B cell (primary cell): ENCODE data around the gene HOXB7. TPM values are rescaled to one million over a fixed set of nuclear protein-coding genes. Genes with fewer than 3 reads are reported as not detected.

ENCODE experiments used
- ATAC-seq: fragments of 200-7000 bp; cut with Tn5 transposase; one replicate; pipeline ENCODE4 v1.10.0; 2021; ENCODE audit warnings: low read depth, mild to moderate bottlenecking, moderate number of reproducible peaks, moderate library complexity
- CTCF ChIA-PET: fragments of 350-600 bp; sonication (Branson Sonifier 250); formaldehyde crosslinking; loops from one replicate; lab custom pipeline; 2021; ENCODE audit warnings: antibody characterized with exemption, inconsistent platforms; lab: Charles Lee
- POLR2A ChIA-PET: fragments of 350-600 bp; sonication (Branson Sonifier 250); formaldehyde crosslinking; loops from one replicate; lab custom pipeline; 2021; ENCODE audit warnings: antibody characterized with exemption; lab: Charles Lee
- DNase-seq: peaks from one replicate; pipeline ENCODE4 v3.0.0; 2013
- H2AFZ ChIP-seq: 2 replicates; pipeline ENCODE4 v1.6.1; 2012; ENCODE audit warnings: mild to moderate bottlenecking, low read depth, low read length; ENCODE audit not compliant: insufficient read depth, poor library complexity, severe bottlenecking
- H3K27ac ChIP-seq, 2 donors: 1 replicate in 1 of 2; 2 replicates in 1 of 2; pipeline ENCODE4 v1.5.1; 2012 to 2013; ENCODE audit warnings: low read length in 2 of 2, mild to moderate bottlenecking in 2 of 2, moderate library complexity in 1 of 2
- H3K27me3 ChIP-seq, 4 experiments: fragments of 200-600 bp in 1 of 4; sonication (generic) in 1 of 4; replicated peaks in 1 of 4; 1 replicate in 2 of 4; 2 replicates in 2 of 4; pipeline versions ENCODE4 v1.6.1 to v1.7.0; 2013 to 2016; ENCODE audit warnings: low read length in 3 of 4, mild to moderate bottlenecking in 2 of 4, mixed read lengths in 1 of 4, moderate library complexity in 1 of 4; ENCODE audit not compliant: insufficient read depth in 4 of 4, control insufficient read depth in 3 of 4; ENCODE audit errors: control extremely low read depth in 1 of 4
- H3K36me3 ChIP-seq, 2 experiments: replicated peaks in 1 of 2; 1 replicate in 1 of 2; 2 replicates in 1 of 2; pipeline versions ENCODE4 v1.6.1 to v1.7.1; 2013; ENCODE audit warnings: low read length in 1 of 2; ENCODE audit not compliant: insufficient read depth in 2 of 2, control insufficient read depth in 1 of 2; ENCODE audit errors: control extremely low read depth in 1 of 2, extremely low read depth in 1 of 2
- H3K4me1 ChIP-seq, 2 donors: fragments of 200-600 bp in 1 of 2; sonication (generic) in 1 of 2; 1 replicate in 1 of 2; 2 replicates in 1 of 2; pipeline versions ENCODE4 v1.5.1 to v1.6.1; 2013 to 2017; ENCODE audit warnings: low read length in 2 of 2; ENCODE audit not compliant: control insufficient read depth in 2 of 2, insufficient read depth in 2 of 2
- H3K4me2 ChIP-seq: replicated peaks from 2 replicates; pipeline ENCODE3; 2012; ENCODE audit warnings: mild to moderate bottlenecking, low read depth, low read length; ENCODE audit not compliant: poor library complexity, severe bottlenecking
- H3K4me3 ChIP-seq, 5 experiments: fragments of 200-600 bp in 1 of 5; sonication (generic) in 1 of 5; 1 replicate in 3 of 5; 2 replicates in 2 of 5; pipeline versions ENCODE4 v1.5.1 to v1.7.0; 2011 to 2016; ENCODE audit warnings: low read length in 4 of 5, mild to moderate bottlenecking in 4 of 5, low read depth in 2 of 5, control low read depth in 1 of 5, moderate library complexity in 1 of 5; ENCODE audit not compliant: insufficient read depth in 1 of 5; ENCODE audit errors: control extremely low read depth in 1 of 5, extremely low read depth in 1 of 5
- H3K79me2 ChIP-seq: fragments of 200-600 bp; sonication (generic); one replicate; pipeline ENCODE4 v1.6.0; 2016; ENCODE audit warnings: low read length; ENCODE audit not compliant: control insufficient read depth, insufficient read depth
- H3K9ac ChIP-seq: fragments of 200-600 bp; sonication (generic); 2 replicates; pipeline ENCODE4 v1.6.1; 2017; ENCODE audit warnings: mild to moderate bottlenecking, low read length, moderate library complexity
- H3K9me3 ChIP-seq, 3 donors: one replicate each; pipeline versions ENCODE4 v1.6.1 to v1.7.1; 2013; ENCODE audit warnings: low read length in 2 of 3; ENCODE audit not compliant: control insufficient read depth in 2 of 3, insufficient read depth in 1 of 3; ENCODE audit errors: control extremely low read depth in 1 of 3
- H4K20me1 ChIP-seq: 2 replicates; pipeline ENCODE4 v1.6.0; 2012; ENCODE audit warnings: mild to moderate bottlenecking, low read length; ENCODE audit not compliant: insufficient read depth, control insufficient read depth, poor library complexity, severe bottlenecking
- H3K27ac Mint-ChIP-seq: one replicate; pipeline ENCODE4 v1.8.0; 2021; ENCODE audit warnings: mixed read lengths
- H3K27me3 Mint-ChIP-seq: one replicate; pipeline ENCODE4 v1.8.0; 2021; ENCODE audit warnings: mixed read lengths
- H3K4me1 Mint-ChIP-seq: one replicate; pipeline ENCODE4 v1.8.0; 2021; ENCODE audit warnings: mixed read lengths
- H3K4me3 Mint-ChIP-seq: one replicate; pipeline ENCODE4 v1.8.0; 2021; ENCODE audit warnings: mixed read lengths
- H3K9me3 Mint-ChIP-seq: one replicate; pipeline ENCODE4 v1.8.0; 2022; ENCODE audit warnings: mixed read lengths; ENCODE audit not compliant: insufficient read depth
- EZH2 ChIP-seq: IDR thresholded peaks from 2 replicates; pipeline ENCODE4 v1.6.1; 2012; ENCODE audit warnings: borderline replicate concordance, low read depth, mild to moderate bottlenecking, moderate library complexity, low read length; ENCODE audit not compliant: insufficient read depth, poor library complexity, severe bottlenecking
- WGBS: methylation state at CpG from one replicate; pipeline ENCODE4 v1.1.5; 2013; ENCODE audit warnings: missing lambda C conversion rate; ENCODE audit not compliant: insufficient coverage; 5-methylcytosine and 5-hydroxymethylcytosine counted together
- intact Hi-C: fragments of 100-400 bp; cut with micrococcal nuclease; formaldehyde crosslinking; loops from one replicate; pipeline ENCODE4 v1.10.0; 2022
- polyA plus RNA-seq: library from polyadenylated mRNA; depleted of rRNA; stranded (reverse); fragments of >200 nt; gene quantifications from 2 replicates; pipeline ENCODE4 v1.2.3, GENCODE V29; 2012
- total RNA-seq, 2 donors: library from RNA; stranded (reverse); fragments of 120-200 nt in 1 of 2; gene quantifications; 1 replicate in 1 of 2; 2 replicates in 1 of 2; pipeline versions ENCODE4 v1.2.3 to v1.2.4, GENCODE V29; 2013 to 2022
- TF ChIP-seq, protein P1 (sequence below): fragments of 200-600 bp; IDR thresholded peaks from one replicate; pipeline ENCODE4 v1.8.0; 2022; ENCODE audit warnings: antibody characterized with exemption, mild to moderate bottlenecking

Gene HOXB7
- total and polyA plus RNA-seq, 2 donors (not counting 1 experiment from before 2014, with no cell fraction given), result 0.25 to 1.3 TPM

- H2AFZ ChIP-seq, result no peak overlapping the region
- H3K27ac Mint-ChIP-seq, result no peak overlapping the region
Observed at GRCh38 chr17:48594538-48595277, 16.1 kb downstream of the HOXB7 start.

More at GRCh38 chr17:48594538-48595277, 16.1 kb downstream of the HOXB7 start:
- 81% methylated on average over 23 of the region's 25 CpGs for WGBS
- H3K9me3 Mint-ChIP-seq, result no peaks in the 10 kb centered on the region
- H3K79me2 ChIP-seq, result no peaks in the 10 kb centered on the region
- H3K4me3 ChIP-seq, result no peak overlapping the region
- intact Hi-C loops, result loop anchor here (5.0 kb wide), 1 partner anchor 133 kb away; the partner anchor contains the start of gene HOXB13
- H3K4me1 Mint-ChIP-seq, result peaks cover 56% of the 10 kb centered on the region
- H3K27me3 ChIP-seq, result peaks cover 0 to 99% (median 79%) of the 10 kb centered on the region in 4 experiments
- DNase-seq, result no peak
- H4K20me1 ChIP-seq, result peaks cover 8% of the 10 kb centered on the region
- H3K27me3 Mint-ChIP-seq, result peaks cover 90% of the 10 kb centered on the region
- H3K27ac ChIP-seq, result no peak overlapping the region
- H3K9me3 ChIP-seq, result peaks cover 0 to 21% (median 0%) of the 10 kb centered on the region in 3 donors
- CTCF ChIA-PET, result interaction anchor here (1.1 to 5.6 kb wide), 4 partner anchors 243 to 287 kb away, joined by 3 to 68 read pairs (median 52); no protein-coding TSS in a partner anchor
- no peak for ATAC-seq
- H3K4me1 ChIP-seq, result peaks cover 58 to 63% of the 10 kb centered on the region in 2 donors
- no peak overlapping the region for H3K9ac ChIP-seq
- POLR2A ChIA-PET, result no interaction called here
- H3K4me3 Mint-ChIP-seq, result no peak overlapping the region
- H3K36me3 ChIP-seq, result no peaks in the 10 kb centered on the region
- no peak for TF ChIP-seq EZH2
- TF ChIP-seq, protein P1, sequence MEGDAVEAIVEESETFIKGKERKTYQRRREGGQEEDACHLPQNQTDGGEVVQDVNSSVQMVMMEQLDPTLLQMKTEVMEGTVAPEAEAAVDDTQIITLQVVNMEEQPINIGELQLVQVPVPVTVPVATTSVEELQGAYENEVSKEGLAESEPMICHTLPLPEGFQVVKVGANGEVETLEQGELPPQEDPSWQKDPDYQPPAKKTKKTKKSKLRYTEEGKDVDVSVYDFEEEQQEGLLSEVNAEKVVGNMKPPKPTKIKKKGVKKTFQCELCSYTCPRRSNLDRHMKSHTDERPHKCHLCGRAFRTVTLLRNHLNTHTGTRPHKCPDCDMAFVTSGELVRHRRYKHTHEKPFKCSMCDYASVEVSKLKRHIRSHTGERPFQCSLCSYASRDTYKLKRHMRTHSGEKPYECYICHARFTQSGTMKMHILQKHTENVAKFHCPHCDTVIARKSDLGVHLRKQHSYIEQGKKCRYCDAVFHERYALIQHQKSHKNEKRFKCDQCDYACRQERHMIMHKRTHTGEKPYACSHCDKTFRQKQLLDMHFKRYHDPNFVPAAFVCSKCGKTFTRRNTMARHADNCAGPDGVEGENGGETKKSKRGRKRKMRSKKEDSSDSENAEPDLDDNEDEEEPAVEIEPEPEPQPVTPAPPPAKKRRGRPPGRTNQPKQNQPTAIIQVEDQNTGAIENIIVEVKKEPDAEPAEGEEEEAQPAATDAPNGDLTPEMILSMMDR, result no peak
- no peak overlapping the region for H3K4me2 ChIP-seq
